Ishikawa (cell line): ENCODE data around the gene PTPN14.

ENCODE experiments used
- CEBPB ChIP-seq: IDR thresholded peaks from 2 replicates; pipeline ENCODE4 v1.6.1; 2012
- CREB1 ChIP-seq: IDR thresholded peaks from 2 replicates; pipeline ENCODE4 v1.6.1; 2012; ENCODE audit warnings: low read depth
- EGR1 ChIP-seq: IDR thresholded peaks from 2 replicates; pipeline ENCODE4 v1.6.1; 2012
- EP300 ChIP-seq: IDR thresholded peaks from 2 replicates; pipeline ENCODE4 v1.6.1; 2012; ENCODE audit warnings: borderline replicate concordance
- FOXM1 ChIP-seq: IDR thresholded peaks from 2 replicates; pipeline ENCODE4 v1.6.1; 2012; ENCODE audit warnings: low read depth, borderline replicate concordance
- MAX ChIP-seq: IDR thresholded peaks from 2 replicates; pipeline ENCODE4 v1.6.1; 2012
- NFIC ChIP-seq: IDR thresholded peaks from 2 replicates; pipeline ENCODE4 v1.6.1; 2012
- RAD21 ChIP-seq: IDR thresholded peaks from 2 replicates; pipeline ENCODE4 v1.6.1; 2012; ENCODE audit warnings: low read depth
- TAF1 ChIP-seq: IDR thresholded peaks from 2 replicates; pipeline ENCODE4 v1.6.1; 2012; ENCODE audit warnings: low read depth, mild to moderate bottlenecking
- TCF12 ChIP-seq: IDR thresholded peaks from 2 replicates; pipeline ENCODE4 v1.6.1; 2012; ENCODE audit warnings: low read depth
- TEAD4 ChIP-seq: IDR thresholded peaks from 2 replicates; pipeline ENCODE4 v1.6.1; 2012
- USF1 ChIP-seq: IDR thresholded peaks from 2 replicates; pipeline ENCODE4 v1.6.1; 2012
- YY1 ChIP-seq: IDR thresholded peaks from 2 replicates; pipeline ENCODE4 v1.6.1; 2012; ENCODE audit warnings: low read depth
- ZBTB7A ChIP-seq: IDR thresholded peaks from 2 replicates; pipeline ENCODE4 v1.6.1; 2012; ENCODE audit warnings: low read depth
- TF ChIP-seq, protein P1 (sequence below): IDR thresholded peaks from 2 replicates; pipeline ENCODE4 v1.6.1; 2012; ENCODE audit warnings: low read depth, mild to moderate bottlenecking

Gene PTPN14

DNA sequence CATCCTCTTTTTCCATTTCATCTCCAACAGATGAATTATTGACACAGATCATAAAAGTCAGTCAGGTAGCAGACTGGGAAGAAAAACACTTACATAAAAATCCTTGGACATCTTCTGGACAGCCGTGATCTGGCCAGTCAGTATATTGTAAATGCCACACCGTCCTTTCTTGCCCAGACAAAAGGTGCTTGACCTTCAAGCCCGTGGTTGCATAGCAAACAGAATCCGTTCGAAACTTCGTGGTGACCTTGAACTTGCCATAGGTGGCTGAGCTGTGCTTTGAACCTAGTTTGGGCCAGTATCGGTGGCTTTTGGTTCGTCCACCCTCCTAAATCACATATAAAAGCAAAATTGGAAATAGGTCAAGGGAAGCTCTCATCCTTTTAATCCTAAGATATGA lies 182.0 kb downstream of the PTPN14 start:
- no peak for TF ChIP-seq USF1
- TF ChIP-seq CEBPB, result no peak
- no peak for TF ChIP-seq EP300
- TF ChIP-seq TEAD4, result no peak
- TF ChIP-seq NFIC, result no peak
- no peak for TF ChIP-seq YY1
- no peak for TF ChIP-seq ZBTB7A
- TF ChIP-seq FOXM1, result no peak
- TF ChIP-seq MAX, result no peak
- TF ChIP-seq, protein P1, sequence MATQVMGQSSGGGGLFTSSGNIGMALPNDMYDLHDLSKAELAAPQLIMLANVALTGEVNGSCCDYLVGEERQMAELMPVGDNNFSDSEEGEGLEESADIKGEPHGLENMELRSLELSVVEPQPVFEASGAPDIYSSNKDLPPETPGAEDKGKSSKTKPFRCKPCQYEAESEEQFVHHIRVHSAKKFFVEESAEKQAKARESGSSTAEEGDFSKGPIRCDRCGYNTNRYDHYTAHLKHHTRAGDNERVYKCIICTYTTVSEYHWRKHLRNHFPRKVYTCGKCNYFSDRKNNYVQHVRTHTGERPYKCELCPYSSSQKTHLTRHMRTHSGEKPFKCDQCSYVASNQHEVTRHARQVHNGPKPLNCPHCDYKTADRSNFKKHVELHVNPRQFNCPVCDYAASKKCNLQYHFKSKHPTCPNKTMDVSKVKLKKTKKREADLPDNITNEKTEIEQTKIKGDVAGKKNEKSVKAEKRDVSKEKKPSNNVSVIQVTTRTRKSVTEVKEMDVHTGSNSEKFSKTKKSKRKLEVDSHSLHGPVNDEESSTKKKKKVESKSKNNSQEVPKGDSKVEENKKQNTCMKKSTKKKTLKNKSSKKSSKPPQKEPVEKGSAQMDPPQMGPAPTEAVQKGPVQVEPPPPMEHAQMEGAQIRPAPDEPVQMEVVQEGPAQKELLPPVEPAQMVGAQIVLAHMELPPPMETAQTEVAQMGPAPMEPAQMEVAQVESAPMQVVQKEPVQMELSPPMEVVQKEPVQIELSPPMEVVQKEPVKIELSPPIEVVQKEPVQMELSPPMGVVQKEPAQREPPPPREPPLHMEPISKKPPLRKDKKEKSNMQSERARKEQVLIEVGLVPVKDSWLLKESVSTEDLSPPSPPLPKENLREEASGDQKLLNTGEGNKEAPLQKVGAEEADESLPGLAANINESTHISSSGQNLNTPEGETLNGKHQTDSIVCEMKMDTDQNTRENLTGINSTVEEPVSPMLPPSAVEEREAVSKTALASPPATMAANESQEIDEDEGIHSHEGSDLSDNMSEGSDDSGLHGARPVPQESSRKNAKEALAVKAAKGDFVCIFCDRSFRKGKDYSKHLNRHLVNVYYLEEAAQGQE, result no peak

DNA sequence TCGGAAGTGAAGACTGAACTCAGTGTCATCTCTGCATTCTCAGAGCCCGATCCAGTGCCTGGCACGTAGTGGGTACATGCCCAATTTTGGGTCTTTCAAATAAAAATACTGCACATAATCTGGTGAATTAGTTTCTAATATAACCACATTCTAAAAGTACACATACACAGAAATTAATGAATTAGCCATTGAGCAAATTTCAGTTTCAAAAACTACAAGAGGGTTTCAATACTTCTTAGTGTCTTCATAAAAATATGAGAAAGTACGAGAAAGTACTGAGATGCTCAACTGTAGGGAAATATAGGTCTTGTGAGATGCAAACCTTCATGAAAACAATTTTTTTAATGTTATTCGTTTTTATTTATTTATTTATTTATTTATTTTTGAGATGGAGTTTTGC lies 183.6 kb downstream of the PTPN14 start:
- no peak for TF ChIP-seq MAX

DNA sequence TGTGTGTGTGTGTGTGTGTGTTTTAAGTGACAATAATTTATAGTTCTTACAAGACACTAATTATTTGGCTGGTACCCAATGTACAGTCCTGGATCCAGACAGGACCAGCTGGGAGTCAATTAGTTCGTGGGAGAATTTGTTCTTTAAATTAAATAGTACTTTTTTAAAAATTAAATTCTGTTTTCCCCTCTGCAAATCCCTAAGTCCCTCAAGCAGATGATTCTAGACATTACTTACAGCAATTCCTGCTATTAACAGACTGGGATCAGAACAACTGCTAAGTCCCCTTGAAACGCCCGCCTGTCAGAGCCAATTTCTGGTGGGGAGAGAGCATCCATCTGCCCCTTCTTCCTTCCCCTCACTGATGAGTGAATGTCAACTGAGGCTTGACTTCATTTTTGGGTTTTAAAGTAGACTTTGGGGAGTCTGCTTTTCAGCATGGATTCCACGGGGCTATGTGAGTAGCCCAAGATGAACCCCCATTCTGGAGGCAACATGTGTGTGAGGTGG lies 186.6 kb downstream of the PTPN14 start:
- no peak for TF ChIP-seq YY1
- TF ChIP-seq CREB1, result no peak
- no peak for TF ChIP-seq TAF1
- no peak for TF ChIP-seq TCF12
- no peak for TF ChIP-seq TEAD4
- TF ChIP-seq EGR1, result no peak
- no peak for TF ChIP-seq FOXM1
- TF ChIP-seq CEBPB, result no peak
- no peak for TF ChIP-seq RAD21
- no peak for TF ChIP-seq NFIC
- TF ChIP-seq MAX, result no peak
- no peak for TF ChIP-seq EP300
- TF ChIP-seq ZBTB7A, result no peak
- TF ChIP-seq, protein P1, result no peak
- TF ChIP-seq USF1, result no peak

DNA sequence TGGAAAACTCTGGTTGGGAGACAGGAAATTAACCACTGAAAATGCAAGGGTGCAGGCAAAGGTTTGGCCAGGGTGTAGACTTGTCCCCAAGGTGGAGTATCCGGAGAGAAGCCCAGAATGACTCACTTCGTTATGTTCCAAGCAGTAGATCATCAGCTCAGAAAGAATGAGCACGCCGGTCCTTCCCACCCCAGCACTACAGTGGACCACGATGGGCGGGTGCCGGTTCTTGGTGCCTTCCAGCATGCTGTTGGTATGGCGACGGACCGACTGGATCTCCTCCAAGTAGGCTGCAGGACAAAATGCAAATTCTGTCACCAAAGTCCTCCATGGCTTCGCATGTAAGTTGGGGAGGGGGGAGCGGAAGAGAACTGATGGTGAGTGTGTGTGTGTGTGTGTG lies 187.0 kb downstream of the PTPN14 start:
- TF ChIP-seq YY1, result no peak
- no peak for TF ChIP-seq FOXM1
- TF ChIP-seq CREB1, result no peak
- TF ChIP-seq EP300, result no peak
- TF ChIP-seq CEBPB, result no peak
- no peak for TF ChIP-seq TCF12
- no peak for TF ChIP-seq MAX
- no peak for TF ChIP-seq TAF1
- TF ChIP-seq ZBTB7A, result no peak

DNA sequence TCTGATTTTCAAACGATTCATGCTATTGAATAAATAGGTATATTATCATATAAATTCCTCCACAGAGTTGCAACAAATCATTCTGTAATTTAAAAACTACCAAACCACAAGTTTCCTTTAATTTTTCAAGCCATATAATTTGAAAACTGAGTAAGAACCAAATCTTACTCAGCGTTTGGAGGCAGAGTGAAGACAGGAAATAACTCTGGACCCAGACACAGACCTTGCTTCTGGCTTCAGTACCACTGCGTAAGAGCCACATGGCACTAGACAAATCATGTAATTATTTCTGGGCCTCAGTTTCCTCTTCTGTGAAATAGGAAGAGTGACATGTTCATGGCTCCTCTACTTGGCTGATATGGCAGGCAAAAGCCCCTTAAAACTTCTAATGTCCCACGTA lies 188.0 kb downstream of the PTPN14 start:
- TF ChIP-seq RAD21, result no peak
- no peak for TF ChIP-seq NFIC
- TF ChIP-seq CEBPB, result no peak
- no peak for TF ChIP-seq MAX
- no peak for TF ChIP-seq EP300
- TF ChIP-seq YY1, result no peak
- TF ChIP-seq USF1, result no peak
- no peak for TF ChIP-seq CREB1
- TF ChIP-seq FOXM1, result no peak
- no peak for TF ChIP-seq TEAD4
- no peak for TF ChIP-seq TAF1
- no peak for TF ChIP-seq EGR1
- no peak for TF ChIP-seq ZBTB7A
- TF ChIP-seq, protein P1, result no peak
- TF ChIP-seq TCF12, result no peak
